IPS DF 6.9 (cell line): Measurements from ENCODE around the gene OR1I1.
A peak's percentile ranks its signal among the peaks of the same experiment; 100 is the strongest.
"Not testable (repeated sequence)": the region's sequence is repeated elsewhere in the genome, so short reads cannot be mapped to it uniquely, and the experiment has no call there.

Experiments
- DNase-seq: peaks from one replicate; pipeline ENCODE4 v3.0.0-alpha.2; 2013; ENCODE audit warnings: low read depth, low spot score
- H3K27ac ChIP-seq: one replicate; pipeline ENCODE4 v1.5.1; 2013; ENCODE audit warnings: low read length, control low read depth
- H3K27me3 ChIP-seq: 2 replicates; pipeline ENCODE4 v1.6.1; 2013; ENCODE audit warnings: mild to moderate bottlenecking, low read length; ENCODE audit not compliant: control insufficient read depth, insufficient read depth
- H3K36me3 ChIP-seq: 2 replicates; pipeline ENCODE4 v1.6.1; 2013; ENCODE audit warnings: low read length; ENCODE audit not compliant: control insufficient read depth, insufficient read depth
- H3K4me1 ChIP-seq: 2 replicates; pipeline ENCODE4 v1.6.1; 2013; ENCODE audit warnings: low read length; ENCODE audit not compliant: control insufficient read depth, insufficient read depth
- H3K4me3 ChIP-seq: 2 replicates; pipeline ENCODE4 v1.5.1; 2013; ENCODE audit warnings: mild to moderate bottlenecking, low read length
- H3K9me3 ChIP-seq: 2 replicates; pipeline ENCODE4 v1.6.1; 2013; ENCODE audit warnings: low read length, inconsistent platforms; ENCODE audit not compliant: control insufficient read depth, insufficient read depth
- WGBS: extraction: QIAGEN DNeasy Blood & Tissue Kit; methylation state at CpG from one replicate; pipeline ENCODE4 v1.1.7; 2013; ENCODE audit warnings: mixed read lengths, missing lambda C conversion rate; ENCODE audit not compliant: insufficient read length, insufficient coverage; 5-methylcytosine and 5-hydroxymethylcytosine counted together

Gene OR1I1

DNA sequence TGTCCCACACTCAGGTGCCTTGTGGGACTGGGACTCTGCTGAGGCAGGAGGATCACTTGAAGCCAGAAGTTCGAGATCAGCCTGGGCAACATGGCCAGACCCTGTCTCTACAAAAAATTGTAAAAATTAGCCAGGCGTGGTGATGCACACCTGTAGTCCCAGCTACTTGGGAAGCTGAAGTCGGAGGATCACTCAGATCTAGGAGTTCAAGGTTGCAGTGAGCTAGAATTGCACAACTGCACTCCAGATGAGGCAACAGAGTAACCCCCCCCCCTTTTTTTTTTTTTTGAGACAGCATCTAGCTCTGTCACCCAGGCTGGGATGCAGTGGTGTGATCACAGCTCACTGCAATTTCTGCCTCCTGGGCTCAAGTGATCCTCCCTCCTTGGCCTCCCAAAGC, 14.2 kb downstream of the OR1I1 start:
- no peak overlapping the region for H3K27ac ChIP-seq
- no CpG with 5 or more reads among the region's 3 CpGs for WGBS

DNA sequence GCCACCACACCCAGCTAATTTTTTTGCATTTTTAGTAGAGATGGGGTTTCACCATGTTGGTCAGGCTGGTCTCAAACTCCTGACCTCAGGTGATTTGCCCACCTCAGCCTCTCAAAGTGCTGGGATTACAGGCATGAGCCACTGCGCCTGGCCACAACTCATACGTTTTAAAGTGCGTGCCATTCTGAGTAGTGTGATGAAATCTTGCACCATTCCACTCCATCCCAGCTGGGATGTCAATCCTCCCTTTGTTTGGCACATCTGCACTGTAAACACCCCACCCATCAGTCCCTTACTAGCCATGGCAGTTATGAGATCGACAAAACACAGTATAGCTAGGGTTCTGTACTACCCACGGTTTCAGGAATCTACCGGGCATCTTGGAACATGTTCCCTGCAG, 16.0 kb downstream of the OR1I1 start:
- H3K27ac ChIP-seq, DNase-seq, H3K4me3 ChIP-seq, H3K4me1 ChIP-seq, H3K27me3 ChIP-seq, H3K36me3 ChIP-seq, H3K9me3 ChIP-seq: not testable (repeated sequence)
- no CpG with 5 or more reads among the region's 6 CpGs for WGBS

More for the DNA sequence above, 14.2 kb downstream of the OR1I1 start:
- no peak for DNase-seq
- Histone ChIP-seq H3K4me1 (no peaks in the 10 kb centered on the region), H3K27me3 (no peaks in the 10 kb centered on the region), H3K4me3 (no peak overlapping the region), H3K9me3 (no peaks in the 10 kb centered on the region), H3K36me3 (no peaks in the 10 kb centered on the region)

- DNase-seq = no peak
- no CpG with 5 or more reads among the region's 10 CpGs for WGBS
- Histone ChIP-seq H3K4me3 (no peak overlapping the region), H3K27ac (no peak overlapping the region), H3K9me3 (no peaks in the 10 kb centered on the region), H3K36me3 (no peaks in the 10 kb centered on the region), H3K27me3 (no peaks in the 10 kb centered on the region), H3K4me1 (no peaks in the 10 kb centered on the region)
Observed at GRCh38 chr19:15098460-15098859, 16.4 kb downstream of the OR1I1 start.

DNA sequence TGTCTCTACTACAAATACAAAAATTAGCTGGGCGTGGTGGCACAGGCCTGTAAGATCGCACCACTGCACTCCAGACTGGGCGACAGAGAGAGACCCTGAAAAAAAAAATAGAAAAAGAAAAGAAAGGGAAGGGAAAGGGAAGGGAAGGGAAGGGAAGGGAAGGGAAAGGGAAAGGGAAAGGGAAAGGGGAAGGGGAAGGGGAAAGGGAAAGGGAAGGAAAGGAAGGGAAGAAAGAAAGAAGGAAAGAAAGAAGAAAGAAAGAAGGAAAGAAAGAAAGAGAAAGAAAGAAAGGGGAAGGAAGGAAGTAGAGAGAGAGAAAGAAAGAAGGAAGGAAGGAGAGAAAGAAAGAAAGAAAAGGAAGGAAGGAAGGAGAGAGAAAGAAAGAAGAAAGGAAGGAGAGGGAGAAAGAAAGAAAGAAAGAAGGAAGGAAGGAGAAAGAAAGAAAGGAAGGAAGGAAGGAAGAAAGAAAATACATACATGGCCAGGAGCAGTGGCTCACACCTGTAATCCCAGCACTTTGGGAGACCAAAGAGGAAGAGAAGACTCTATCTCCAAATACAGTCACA, 17.1 kb downstream of the OR1I1 start:
- no peaks in the 10 kb centered on the region for H3K36me3 ChIP-seq
- no CpG with 5 or more reads among the region's 3 CpGs for WGBS
- no peaks in the 10 kb centered on the region for H3K4me1 ChIP-seq
- no peaks in the 10 kb centered on the region for H3K27me3 ChIP-seq
- H3K9me3 ChIP-seq = no peaks in the 10 kb centered on the region
- no peak overlapping the region for H3K4me3 ChIP-seq
- H3K27ac ChIP-seq = no peak overlapping the region
- no peak for DNase-seq

GRCh38 chr19:15101479-15102082, 19.6 kb downstream of the OR1I1 start:
- H3K36me3 ChIP-seq = no peaks in the 10 kb centered on the region
- H3K27ac ChIP-seq = no peak overlapping the region
- peak; percentile 58 for DNase-seq
- no peaks in the 10 kb centered on the region for H3K27me3 ChIP-seq
- no peaks in the 10 kb centered on the region for H3K9me3 ChIP-seq
- no peaks in the 10 kb centered on the region for H3K4me1 ChIP-seq
- WGBS = no CpG with 5 or more reads among the region's 3 CpGs
- no peak overlapping the region for H3K4me3 ChIP-seq

DNA sequence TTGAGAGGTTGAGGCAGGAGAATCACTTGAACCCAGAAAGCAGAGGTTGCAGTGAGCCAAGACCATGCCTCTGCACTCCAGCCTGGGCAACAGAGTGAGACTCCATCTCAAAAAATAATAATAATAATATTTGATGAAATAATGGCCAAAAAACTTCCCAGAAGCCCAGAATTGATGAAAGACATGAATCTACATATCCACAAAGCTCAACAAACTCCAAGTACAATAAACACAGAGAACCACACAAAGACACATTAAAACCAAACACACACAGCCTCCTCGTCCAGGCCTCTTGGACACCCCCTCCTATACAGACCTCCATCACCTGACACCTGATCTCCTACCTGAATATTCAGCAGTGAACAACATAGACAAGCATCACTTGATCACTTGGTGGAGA, 22.0 kb downstream of the OR1I1 start:
- Histone ChIP-seq H3K9me3 (no peaks in the 10 kb centered on the region), H3K36me3 (no peaks in the 10 kb centered on the region), H3K4me1 (no peaks in the 10 kb centered on the region; the same call in 1 of the 2 replicates), H3K4me3 (no peak overlapping the region), H3K27ac (no peak overlapping the region), H3K27me3 (no peaks in the 10 kb centered on the region)
- DNase-seq = no peak
- no CpG with 5 or more reads among the region's 1 CpG for WGBS

DNA sequence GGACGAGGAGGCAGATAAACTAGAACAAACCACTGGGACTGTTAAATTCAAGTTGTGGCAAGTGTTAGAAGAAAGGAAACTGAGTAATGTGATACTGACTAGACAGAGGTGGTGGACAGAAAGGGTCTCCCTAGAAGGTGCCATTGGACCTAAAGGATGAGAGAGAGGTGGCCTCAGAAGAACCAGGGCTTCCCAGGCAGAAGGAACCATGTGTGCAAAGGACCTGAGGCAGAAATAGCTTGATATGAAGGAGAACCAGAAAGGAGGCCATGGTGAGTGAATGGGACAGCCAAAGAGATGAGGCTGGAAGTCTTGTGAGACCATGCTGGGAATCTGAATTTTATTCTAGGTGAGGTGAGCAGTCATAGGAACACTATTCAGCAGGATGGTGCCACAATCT, 22.4 kb downstream of the OR1I1 start:
- no peak overlapping the region for H3K4me3 ChIP-seq
- no peaks in the 10 kb centered on the region for H3K9me3 ChIP-seq
- H3K36me3 ChIP-seq = peaks cover 2% of the 10 kb centered on the region; the same call in 1 of the 2 replicates
- H3K27ac ChIP-seq = no peak overlapping the region
- DNase-seq = no peak
- no peaks in the 10 kb centered on the region; the same call in 1 of the 2 replicates for H3K4me1 ChIP-seq
- no peaks in the 10 kb centered on the region for H3K27me3 ChIP-seq
- no CpG with 5 or more reads among the region's 1 CpG for WGBS

DNA sequence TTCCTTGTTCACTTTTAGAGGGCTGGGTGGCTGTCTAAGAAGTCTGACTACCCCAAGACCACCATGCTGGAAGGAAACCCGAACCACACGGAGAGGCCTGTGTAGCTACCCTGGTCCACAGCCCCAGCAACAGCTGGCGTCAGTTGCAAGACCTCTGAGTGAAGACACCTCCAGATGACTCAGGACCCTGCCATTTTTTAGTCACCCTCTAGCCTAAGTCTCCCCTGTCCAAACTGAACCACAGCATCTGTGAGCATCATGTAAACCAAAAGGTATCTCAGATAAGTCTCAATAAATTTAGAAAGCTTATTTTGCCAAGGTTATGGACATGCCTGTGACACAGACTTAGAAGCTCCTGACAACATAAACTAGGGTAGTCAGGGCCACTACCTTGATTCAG, 23.0 kb downstream of the OR1I1 start:
- H3K36me3 ChIP-seq = peaks cover 6% of the 10 kb centered on the region
- no peaks in the 10 kb centered on the region for H3K9me3 ChIP-seq
- DNase-seq = no peak
- H3K27me3 ChIP-seq = no peaks in the 10 kb centered on the region
- no peaks in the 10 kb centered on the region; the same call in none of the 2 replicates for H3K4me1 ChIP-seq
- WGBS = no CpG with 5 or more reads among the region's 3 CpGs
- H3K4me3 ChIP-seq = no peak overlapping the region
- H3K27ac ChIP-seq = no peak overlapping the region

DNA sequence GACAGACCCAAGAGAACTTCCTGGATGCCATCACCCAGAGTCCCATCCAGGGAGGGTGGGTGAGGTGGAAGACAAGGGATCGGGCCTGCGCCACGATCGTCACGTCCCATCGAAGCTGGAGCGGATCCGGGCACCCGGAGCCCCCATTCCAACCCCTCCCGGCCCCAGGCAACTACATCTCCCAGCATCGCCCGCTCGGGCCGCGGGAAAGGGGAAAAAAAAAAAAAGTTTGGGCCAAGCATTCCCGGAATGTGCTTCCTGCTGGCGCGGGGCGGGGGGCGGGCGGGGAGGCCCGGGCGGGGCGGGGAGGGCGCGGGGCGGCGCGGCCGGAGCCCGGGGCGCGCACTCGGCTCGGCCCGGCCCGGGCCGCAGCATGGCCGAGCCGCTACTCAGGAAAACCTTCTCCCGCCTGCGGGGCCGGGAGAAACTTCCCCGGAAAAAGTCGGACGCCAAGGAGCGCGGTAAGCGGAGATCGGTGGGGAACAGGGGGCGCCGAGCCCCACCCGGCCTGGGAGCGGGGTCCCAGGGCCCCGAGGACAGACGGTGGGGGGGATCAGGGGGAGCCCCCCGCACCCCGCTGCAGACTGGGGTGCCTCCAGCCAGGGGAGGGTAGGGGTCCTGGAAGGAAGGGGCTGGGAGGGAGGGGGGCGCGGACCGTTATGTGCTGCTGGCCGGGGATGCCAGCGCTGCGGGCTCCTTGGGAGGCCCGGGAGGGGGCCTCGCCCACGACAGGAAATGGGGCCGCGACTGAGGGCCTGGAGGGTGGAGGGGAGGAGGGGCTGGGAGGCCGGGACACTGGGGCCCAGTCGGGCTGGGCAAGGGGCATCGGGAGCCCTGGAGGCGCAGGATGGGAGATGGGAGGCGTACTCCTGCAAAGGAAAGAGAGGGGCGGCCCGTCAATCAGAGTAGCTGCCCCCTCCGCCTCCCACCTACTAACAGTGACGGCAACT, 25.3 kb downstream of the OR1I1 start, which contains the start of gene SYDE1:
SYDE1 (plus strand) TSS at position 341 of the 950 bp plus-strand sequence; CDS start at position 374, 33 bp downstream.
- H3K27me3 ChIP-seq = no peaks in the 10 kb centered on the region
- WGBS = no CpG with 5 or more reads among the region's 78 CpGs

GRCh38 chr19:15108145-15108844, 26.3 kb downstream of the OR1I1 start:
- no peaks in the 10 kb centered on the region for H3K27me3 ChIP-seq
- no peaks in the 10 kb centered on the region; the same call in none of the 2 replicates for H3K4me1 ChIP-seq
- H3K27ac ChIP-seq = no peak overlapping the region
- WGBS = no CpG with 5 or more reads among the region's 10 CpGs
- no peaks in the 10 kb centered on the region for H3K9me3 ChIP-seq
- peaks cover 27% of the 10 kb centered on the region for H3K36me3 ChIP-seq
- H3K4me3 ChIP-seq = peak overlapping the region; percentile 68; the same call in 1 of the 2 replicates
- no peak for DNase-seq

More for the DNA sequence above, 25.3 kb downstream of the OR1I1 start, which contains the start of gene SYDE1:
- Histone ChIP-seq H3K4me1 (no peaks in the 10 kb centered on the region; the same call in none of the 2 replicates), H3K27ac (no peak within 1 kb of the TSS), H3K9me3 (no peaks in the 10 kb centered on the region), H3K36me3 (peaks cover 22% of the 10 kb centered on the region), H3K4me3 (peak within 1 kb of the TSS; percentile 68)
- no peak for DNase-seq
